Measurements from ENCODE around the gene TXNDC8.

DNA sequence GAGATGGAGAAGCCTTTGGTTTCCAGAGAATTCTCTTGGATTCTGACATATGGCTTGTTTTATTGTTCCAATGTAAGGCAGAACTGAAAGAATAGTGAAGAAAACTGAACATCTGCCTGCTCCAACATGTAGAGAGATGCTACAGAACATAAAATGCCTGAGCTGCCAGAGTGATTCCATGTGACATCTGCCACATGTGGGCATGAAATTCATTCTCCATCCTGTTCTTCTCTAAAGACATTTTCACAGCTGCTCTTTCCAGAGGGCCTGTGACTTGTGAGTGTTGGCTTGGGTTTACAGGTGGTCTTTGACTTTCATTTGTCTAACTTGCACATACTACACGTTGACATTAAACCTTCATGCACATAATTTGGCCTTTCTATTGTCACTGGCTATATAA, 47.7 kb downstream of the TXNDC8 start:
- TF ChIP-seq, protein P1, sequence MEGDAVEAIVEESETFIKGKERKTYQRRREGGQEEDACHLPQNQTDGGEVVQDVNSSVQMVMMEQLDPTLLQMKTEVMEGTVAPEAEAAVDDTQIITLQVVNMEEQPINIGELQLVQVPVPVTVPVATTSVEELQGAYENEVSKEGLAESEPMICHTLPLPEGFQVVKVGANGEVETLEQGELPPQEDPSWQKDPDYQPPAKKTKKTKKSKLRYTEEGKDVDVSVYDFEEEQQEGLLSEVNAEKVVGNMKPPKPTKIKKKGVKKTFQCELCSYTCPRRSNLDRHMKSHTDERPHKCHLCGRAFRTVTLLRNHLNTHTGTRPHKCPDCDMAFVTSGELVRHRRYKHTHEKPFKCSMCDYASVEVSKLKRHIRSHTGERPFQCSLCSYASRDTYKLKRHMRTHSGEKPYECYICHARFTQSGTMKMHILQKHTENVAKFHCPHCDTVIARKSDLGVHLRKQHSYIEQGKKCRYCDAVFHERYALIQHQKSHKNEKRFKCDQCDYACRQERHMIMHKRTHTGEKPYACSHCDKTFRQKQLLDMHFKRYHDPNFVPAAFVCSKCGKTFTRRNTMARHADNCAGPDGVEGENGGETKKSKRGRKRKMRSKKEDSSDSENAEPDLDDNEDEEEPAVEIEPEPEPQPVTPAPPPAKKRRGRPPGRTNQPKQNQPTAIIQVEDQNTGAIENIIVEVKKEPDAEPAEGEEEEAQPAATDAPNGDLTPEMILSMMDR (IDR thresholded peaks at IDR 0.05), result no peak
- TF ChIP-seq POLR2A (IDR thresholded peaks at IDR 0.05), result no peak

Measured in thyroid gland (tissue), 4 donors.